HCT116 (cell line): ENCODE data around the gene CHMP1B.

ENCODE experiments used
- ELF1 ChIP-seq: IDR thresholded peaks from 2 replicates; pipeline ENCODE4 v1.6.1; 2012; ENCODE audit warnings: low read depth, borderline replicate concordance
- EZH2 ChIP-seq: fragments of 200-600 bp; sonication (generic); IDR thresholded peaks from 2 replicates; pipeline ENCODE4 v1.6.1; 2017; ENCODE audit warnings: antibody characterized with exemption, mixed run types
- EZH2phosphoT487 ChIP-seq: fragments of 200-600 bp; IDR thresholded peaks from 2 replicates; pipeline ENCODE4 v1.6.1; 2018; ENCODE audit warnings: antibody characterized with exemption, borderline replicate concordance
- POLR2A ChIP-seq: IDR thresholded peaks from 2 replicates; pipeline ENCODE4 v1.7.0; 2011; ENCODE audit warnings: borderline replicate concordance; ENCODE audit not compliant: insufficient read depth, insufficient read length; ENCODE audit errors: extremely low read depth
- SP1 ChIP-seq: IDR thresholded peaks from 2 replicates; pipeline ENCODE4 v1.6.1; 2012; ENCODE audit warnings: low read depth
- YY1 ChIP-seq: IDR thresholded peaks from 2 replicates; pipeline ENCODE4 v1.6.1; 2011; ENCODE audit warnings: low read length, low read depth, moderate library complexity, mild to moderate bottlenecking; ENCODE audit not compliant: insufficient replicate concordance; ENCODE audit errors: extremely low read depth
- ZNF274 ChIP-seq: fragments of 200-500 bp; sonication (Bioruptor generic); IDR thresholded peaks from 2 replicates; pipeline ENCODE4 v1.6.1; 2014; ENCODE audit warnings: mild to moderate bottlenecking, low read depth, low read length, inconsistent platforms
- TF ChIP-seq, protein P1 (sequence below), 3 experiments: fragments of 200-600 bp in 1 of 3; sonication (generic) in 1 of 3; IDR thresholded peaks in 2 of 3; conservative IDR thresholded peaks in 1 of 3; 2 replicates each; pipeline ENCODE4 v1.5.1; 2012 to 2017; ENCODE audit warnings: low read depth in 2 of 3, low read length in 2 of 3, antibody characterized with exemption in 1 of 3, borderline replicate concordance in 1 of 3, control low read depth in 1 of 3, mild to moderate bottlenecking in 1 of 3, mixed read lengths in 1 of 3, mixed run types in 1 of 3, moderate library complexity in 1 of 3; ENCODE audit not compliant: insufficient read depth in 1 of 3

DNA sequence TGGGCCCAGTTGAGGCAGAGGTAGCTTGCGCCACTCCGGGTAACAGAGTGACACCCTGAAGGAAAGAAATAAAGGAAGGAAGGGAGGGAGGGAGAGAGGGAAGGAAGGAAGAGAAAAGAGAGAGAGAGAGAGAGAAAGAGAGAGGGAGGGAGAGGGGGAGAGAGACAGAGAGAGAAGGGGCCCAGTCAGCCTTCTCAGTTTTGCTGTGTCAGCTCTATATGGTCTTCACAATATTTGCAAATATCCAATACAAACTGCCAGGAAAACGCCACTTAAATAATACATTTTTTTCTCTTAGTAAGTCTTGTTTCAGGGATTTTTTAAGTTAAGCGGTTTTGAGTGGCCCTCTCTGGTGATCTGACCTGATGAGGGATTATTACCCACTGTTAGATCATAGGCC is 5.6 kb upstream of the CHMP1B start:
- no peak for TF ChIP-seq EZH2phosphoT487
- TF ChIP-seq, protein P1, sequence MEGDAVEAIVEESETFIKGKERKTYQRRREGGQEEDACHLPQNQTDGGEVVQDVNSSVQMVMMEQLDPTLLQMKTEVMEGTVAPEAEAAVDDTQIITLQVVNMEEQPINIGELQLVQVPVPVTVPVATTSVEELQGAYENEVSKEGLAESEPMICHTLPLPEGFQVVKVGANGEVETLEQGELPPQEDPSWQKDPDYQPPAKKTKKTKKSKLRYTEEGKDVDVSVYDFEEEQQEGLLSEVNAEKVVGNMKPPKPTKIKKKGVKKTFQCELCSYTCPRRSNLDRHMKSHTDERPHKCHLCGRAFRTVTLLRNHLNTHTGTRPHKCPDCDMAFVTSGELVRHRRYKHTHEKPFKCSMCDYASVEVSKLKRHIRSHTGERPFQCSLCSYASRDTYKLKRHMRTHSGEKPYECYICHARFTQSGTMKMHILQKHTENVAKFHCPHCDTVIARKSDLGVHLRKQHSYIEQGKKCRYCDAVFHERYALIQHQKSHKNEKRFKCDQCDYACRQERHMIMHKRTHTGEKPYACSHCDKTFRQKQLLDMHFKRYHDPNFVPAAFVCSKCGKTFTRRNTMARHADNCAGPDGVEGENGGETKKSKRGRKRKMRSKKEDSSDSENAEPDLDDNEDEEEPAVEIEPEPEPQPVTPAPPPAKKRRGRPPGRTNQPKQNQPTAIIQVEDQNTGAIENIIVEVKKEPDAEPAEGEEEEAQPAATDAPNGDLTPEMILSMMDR (IDR thresholded peaks at IDR 0.05 in 2 of 3, conservative IDR thresholded peaks at IDR 0.05 in 1 of 3; ENCODE audit: borderline replicate concordance in 1 of 3, insufficient read depth in 1 of 3, low read depth in 2 of 3, low read length in 2 of 3): no peak
- TF ChIP-seq POLR2A: no peak
- TF ChIP-seq SP1: no peak
- no peak for TF ChIP-seq YY1
- TF ChIP-seq ZNF274: no peak
- no peak for TF ChIP-seq ELF1
- TF ChIP-seq EZH2: no peak
